ENCODE data around the gene GLCE. TPM values are rescaled to one million over a fixed set of nuclear protein-coding genes. Genes with fewer than 3 reads are reported as not detected.
"Not testable (repeated sequence)": the region's sequence is repeated elsewhere in the genome, so short reads cannot be mapped to it uniquely, and the experiment has no call there.

Gene GLCE
- polyA plus RNA-seq, 4 donors: 40.0 to 51.5 (median 48.1) TPM

DNA sequence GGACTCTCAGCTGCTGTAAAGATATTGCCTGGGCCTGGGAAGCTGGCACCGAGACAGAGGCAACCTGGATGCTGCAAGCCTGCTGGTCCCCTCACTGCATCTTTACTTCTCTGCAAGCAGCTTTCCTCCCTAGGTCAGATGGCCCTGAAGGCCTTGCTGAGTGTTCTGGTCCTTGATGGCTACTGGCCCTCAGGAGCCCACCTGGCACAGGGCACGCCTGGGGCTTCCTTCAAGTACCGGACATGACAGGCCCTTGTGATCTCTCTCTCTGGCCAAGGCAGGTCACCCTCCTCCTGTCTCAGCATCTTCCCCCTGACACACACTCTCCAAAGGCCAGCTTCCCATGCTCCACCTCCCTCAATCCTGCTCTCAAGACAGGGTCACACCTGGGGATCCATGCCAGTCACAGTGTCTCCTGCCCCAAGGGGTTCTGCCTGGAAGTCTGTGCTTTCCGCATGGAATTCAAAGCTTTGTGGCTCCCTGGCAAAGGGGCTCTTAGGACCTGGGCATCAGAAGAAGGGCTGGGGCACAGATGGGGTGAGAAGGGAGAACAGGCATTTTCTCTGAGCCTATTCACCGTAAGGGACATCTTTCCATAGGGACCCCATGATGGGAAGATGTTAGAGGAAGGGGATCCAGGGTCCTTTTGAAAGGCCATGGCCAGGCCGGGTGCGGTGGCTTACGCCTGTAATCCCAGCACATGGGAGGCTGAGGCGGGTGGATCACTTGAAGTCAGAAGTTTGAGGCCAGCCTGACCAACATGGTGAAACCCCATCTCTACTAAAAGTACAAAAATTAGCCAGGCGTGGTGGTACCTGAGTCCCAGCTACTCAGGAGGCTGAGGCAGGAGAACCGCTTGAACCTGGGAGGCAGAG is 133.5 kb downstream of the GLCE start:
- DNase-seq (ENCODE audit: low read depth in 4 of 4, low spot score in 3 of 4): no peak

- no peak for DNase-seq (ENCODE audit: low read depth in 4 of 4, low spot score in 3 of 4)
Measured at GRCh38 chr15:69296606-69297005, 136.2 kb downstream of the GLCE start.

DNA sequence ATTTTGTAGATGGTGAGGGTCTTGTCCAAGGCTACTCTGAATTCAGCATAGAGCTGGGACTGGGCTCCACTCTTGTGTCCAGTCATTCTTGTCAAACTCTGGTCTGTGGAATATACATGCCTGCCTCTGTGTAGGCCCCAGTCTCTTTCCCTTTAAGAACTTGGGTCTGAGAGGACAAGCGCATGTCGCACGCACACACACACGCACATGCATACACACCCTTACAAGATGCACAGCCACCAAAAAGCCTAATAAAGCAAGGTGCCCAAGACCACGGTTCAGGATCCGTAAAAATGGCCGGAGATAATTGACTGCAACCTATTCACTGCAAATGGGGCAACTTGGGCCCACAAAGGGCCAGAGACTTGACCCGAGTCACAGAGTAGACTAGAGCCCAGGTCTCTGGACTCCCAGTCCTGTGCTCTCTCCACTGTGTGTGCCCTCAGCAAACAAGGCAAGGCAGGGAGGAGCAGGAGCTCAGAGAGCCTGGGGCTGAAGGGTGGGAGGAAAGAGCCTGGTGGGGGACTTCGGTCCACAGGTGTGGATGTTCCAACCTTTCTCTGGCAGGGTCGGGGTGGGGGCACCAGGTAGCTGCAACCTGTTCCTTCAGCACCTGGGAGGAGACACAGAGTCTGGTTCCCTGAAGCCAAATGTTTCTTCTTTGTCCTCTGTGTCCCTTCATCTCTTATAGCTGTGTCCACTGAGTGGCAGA is 137.4 kb downstream of the GLCE start:
- DNase-seq (ENCODE audit: low read depth in 4 of 4, low spot score in 3 of 4): no peak

DNA sequence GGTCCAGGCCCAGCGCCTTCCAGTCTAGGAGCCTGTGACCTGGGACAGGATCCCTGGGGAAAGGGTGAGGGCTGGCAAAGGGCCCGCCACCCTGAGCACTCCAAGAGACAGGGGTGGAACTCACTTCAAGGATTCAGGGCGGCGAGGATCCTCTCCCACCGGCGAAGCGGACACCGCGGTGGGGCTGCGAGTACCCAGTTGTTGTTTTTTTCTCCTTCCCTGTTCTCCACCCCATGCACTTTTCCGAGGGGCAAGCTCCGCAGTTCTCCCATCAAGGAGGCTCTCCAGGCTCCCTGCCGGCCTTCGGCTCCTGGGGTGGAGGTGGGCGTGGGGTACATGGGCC is 137.9 kb downstream of the GLCE start:
- no peak for DNase-seq (ENCODE audit: low read depth in 4 of 4, low spot score in 3 of 4)

- DNase-seq (ENCODE audit: low read depth in 4 of 4, low spot score in 3 of 4): no peak
Measured at GRCh38 chr15:69298697-69299441, 138.4 kb downstream of the GLCE start, which contains the start of gene PAQR5. Gene PAQR5, plus strand, starts transcription at chr15:69298912. Its CDS starts 61,169 bp downstream, at chr15:69360081.

GRCh38 chr15:69299451-69299886 is 139.0 kb downstream of the GLCE start:
- no peak for DNase-seq (ENCODE audit: low read depth in 4 of 4, low spot score in 3 of 4)

GRCh38 chr15:69299943-69300588 is 139.6 kb downstream of the GLCE start:
- no peak for DNase-seq (ENCODE audit: low read depth in 4 of 4, low spot score in 3 of 4)

- not testable (repeated sequence) for DNase-seq (ENCODE audit: low read depth in 4 of 4, low spot score in 3 of 4)
Measured at GRCh38 chr15:69301101-69301500, 140.7 kb downstream of the GLCE start.

DNA sequence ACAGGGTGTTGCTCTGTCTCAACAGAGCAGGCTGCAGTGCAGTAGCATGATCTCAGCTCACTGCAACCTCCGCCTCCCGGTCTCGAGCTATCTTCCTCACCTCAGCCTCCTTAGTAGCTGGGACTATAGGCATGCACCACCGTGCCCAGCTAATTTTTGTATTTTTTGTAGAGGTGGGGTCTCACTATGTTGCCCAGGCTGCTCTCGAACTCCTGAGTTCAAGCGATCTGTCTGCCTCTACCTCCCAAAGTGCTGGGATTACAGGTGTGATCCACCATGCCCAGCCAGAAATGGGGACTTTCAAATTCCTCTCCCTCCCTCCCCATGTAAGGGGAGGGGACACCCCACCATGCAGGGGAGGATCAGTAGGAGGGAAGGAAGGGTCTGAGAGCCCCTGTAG is 141.7 kb downstream of the GLCE start:
- DNase-seq (ENCODE audit: low read depth in 4 of 4, low spot score in 3 of 4): not testable (repeated sequence)

- DNase-seq (ENCODE audit: low read depth in 4 of 4, low spot score in 3 of 4): no peak
Measured at GRCh38 chr15:69302929-69303328, 142.5 kb downstream of the GLCE start.

DNA sequence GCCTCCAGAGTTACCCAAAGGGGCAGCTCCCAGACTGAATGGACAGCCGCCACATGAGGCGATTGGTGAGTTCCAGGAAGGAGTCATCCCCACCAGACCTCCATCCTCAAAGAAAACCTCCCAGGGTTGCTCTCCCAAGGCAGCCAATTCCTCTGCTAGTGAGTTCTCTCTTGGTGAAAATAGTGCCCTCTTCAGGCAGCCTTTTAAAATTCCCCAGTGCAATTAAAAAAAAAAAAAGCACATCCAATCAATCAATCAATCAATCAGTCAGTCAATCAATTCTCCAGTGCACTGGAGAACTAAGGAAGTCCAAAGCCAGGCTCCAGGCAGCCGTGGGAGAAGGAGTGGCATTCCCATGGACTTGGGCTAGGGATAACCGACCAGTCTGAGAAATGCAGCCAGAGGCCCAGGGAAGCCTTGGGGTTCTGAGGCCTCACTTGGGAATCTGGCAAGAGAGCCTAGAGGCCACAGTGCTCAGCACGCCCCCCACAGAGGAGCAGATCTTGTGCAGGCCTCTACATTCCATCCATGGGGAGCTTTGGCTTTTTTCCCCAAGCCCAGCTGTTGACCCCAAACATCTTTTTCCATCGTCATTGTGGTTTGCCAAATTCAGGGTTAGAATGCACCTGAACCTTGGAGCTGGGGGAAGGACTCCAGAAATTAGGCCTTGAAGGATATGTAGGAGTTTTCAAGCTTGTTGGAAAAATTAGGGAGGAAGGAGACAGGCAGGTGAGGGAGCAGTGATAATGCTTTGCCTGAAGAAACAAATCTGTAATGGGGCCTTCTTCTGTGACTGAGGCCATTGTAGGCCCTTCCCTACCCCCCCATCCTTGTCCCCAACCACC is 143.1 kb downstream of the GLCE start:
- no peak for DNase-seq (ENCODE audit: low read depth in 4 of 4, low spot score in 3 of 4)

DNA sequence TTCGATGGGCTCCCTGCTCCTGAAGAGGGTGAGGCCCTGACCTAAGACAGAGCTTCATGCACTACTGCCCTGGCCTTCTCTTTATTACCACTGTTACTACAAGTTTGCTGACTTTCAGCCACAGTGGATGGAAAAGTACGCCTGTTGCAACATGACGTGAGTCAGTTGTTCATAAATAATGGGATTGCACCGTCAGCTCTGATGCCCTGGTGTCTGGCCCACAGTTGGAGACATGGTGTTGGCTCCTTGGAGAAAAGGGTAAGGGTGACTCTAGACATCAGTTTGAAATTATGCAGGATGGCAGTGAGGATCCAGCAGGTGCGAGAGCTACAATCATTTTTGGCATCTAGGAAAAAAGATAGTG is 143.7 kb downstream of the GLCE start:
- DNase-seq (ENCODE audit: low read depth in 4 of 4, low spot score in 3 of 4): no peak

DNA sequence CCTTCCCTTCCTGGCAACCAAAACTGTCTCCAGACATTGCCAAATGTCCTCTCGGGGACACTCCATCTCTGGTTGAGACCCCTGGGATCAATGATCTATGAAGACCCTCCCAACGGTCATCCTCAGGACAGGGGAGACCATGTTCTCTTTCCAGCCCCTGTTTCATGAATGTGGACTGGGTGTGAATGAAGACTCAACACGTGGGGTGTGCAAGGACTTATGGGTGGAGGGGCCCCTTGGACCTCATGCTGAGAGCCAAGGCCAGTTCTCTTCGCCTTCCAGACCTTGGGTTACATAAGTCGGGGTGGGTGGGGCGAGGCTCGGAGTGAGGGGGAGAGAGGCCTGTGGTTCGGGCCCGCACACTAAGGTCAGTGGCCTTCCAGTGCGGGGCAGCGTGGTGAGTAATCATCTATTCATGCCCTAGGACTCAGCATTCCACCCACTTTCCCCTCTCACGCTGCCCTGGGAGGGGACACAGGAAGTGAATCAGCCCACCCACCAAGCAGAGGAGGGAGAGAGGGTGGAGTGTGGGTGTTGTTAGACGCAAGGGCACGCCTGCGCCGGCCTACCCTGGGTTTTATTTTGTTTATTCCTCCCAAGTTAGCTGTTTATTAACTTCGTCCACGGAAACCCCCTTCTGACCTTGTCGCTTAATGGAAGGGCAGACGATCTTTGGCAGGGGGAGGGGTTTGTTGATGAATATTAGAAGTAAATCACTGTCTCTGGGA is 144.9 kb downstream of the GLCE start:
- no peak for DNase-seq (ENCODE audit: low read depth in 4 of 4, low spot score in 3 of 4)

DNA sequence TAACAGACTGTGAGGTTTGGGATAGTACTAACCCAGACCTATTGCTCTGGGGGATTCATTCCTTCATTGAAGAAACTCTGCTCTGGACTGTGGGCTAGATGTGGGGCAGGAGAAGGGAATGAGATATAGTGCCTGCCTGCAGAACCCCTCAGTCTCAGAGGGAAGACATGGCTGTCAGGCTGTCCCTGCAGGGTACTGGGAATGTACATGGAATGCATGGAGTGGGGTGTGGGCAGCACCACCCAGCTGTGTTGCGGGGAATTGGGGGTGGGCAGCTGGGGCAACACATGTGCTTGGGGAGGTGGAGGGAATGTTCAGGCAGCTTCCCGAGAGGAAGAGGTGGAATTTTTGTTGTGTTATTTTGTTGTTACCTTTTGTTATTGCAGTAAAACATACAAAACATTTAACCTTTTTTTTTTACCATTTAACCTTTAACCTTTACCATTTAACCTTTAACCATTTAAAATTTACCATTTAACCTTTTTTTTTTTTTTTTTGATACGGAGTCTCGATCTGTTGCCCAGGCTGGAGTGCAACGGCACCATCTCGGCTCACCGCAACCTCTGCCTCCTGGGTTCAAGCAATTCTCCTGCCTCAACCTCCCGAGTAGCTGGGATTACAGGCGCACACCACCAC is 145.6 kb downstream of the GLCE start:
- no peak for DNase-seq (ENCODE audit: low read depth in 4 of 4, low spot score in 3 of 4)

- DNase-seq (ENCODE audit: low read depth in 4 of 4, low spot score in 3 of 4): no peak
Measured at GRCh38 chr15:69307939-69308338, 147.5 kb downstream of the GLCE start.

DNA sequence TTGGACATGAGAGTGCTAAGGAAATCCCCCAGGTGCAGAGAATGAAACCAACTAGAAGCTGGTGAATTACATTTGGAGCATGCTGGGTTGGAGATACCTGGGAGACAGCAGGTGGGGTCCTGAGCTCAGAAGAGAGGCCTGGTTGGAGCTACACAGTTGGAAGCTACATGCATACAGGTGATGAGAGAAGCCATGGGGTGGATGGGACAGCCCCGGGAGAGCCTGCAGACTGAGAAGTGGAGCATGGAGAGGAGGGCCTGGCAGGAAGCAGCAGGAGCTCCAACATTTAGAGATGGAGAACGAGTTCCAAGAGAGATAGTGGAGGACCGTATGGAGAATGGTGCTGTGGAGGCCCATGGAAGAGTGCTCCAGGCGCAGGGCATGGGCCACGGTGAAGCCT is 148.5 kb downstream of the GLCE start:
- DNase-seq (ENCODE audit: low read depth in 4 of 4, low spot score in 3 of 4): no peak

DNA sequence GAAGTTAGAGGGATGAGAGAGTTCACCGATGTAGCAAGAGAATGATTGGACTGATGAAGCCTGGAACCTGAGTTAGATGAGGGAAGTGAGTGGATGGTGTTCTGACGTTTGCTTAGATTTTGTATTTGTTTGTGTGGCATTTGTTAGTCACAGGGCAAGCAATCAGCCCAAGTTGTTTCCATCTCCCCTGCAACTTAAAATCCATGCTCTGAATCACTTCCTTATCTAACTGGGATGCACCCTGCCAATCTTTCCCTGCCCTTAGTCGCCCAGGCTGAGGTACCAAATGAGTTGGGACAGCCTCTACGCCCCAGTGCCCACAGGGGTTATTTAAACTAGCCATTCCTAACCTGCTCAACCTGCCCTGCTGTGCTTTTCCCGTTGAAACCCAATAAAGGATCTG is 150.9 kb downstream of the GLCE start:
- DNase-seq (ENCODE audit: low read depth in 4 of 4, low spot score in 3 of 4): no peak

DNA sequence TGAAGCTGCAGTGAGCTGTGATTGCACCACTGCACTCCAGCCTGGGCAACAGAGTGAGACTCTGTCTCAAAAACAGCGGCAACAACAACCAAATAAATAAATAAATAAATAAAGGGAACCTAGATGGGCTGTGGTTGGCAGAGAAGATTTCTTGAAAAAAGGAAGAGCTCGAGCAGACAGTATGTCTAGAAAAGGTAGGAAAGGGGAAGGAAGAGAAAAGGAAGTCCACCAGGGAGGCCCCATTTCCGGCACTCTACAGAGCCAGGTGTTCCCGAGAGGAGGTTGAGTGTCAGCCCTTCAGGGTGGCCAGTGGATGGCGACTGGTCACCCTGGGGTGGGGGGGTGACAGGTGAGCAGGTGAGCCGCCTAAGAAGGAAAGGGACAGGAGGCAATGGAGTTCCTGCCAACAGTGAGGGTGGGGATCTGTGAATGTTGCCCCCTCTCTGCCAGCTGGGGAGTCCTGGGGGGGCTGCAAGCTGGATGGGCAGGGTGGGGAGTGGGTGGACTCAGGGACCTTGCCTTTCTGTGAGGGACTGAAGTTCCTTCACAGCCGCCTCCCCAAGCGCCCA is 153.1 kb downstream of the GLCE start:
- DNase-seq (ENCODE audit: low read depth in 4 of 4, low spot score in 3 of 4): no peak
